Measurements from ENCODE around the gene KCNE4. TPM values are rescaled to one million over a fixed set of nuclear protein-coding genes. Genes with fewer than 3 reads are reported as not detected.

KCNE4 gene
- polyA plus RNA-seq, 3 donors from 2014 or later: not detected

- H3K9me3 Mint-ChIP-seq: peaks cover 0 to 5% (median 0%) of the 10 kb centered on the region in 6 donors
- no peaks in the 10 kb centered on the region for H3K4me1 Mint-ChIP-seq
- no peaks in the 10 kb centered on the region for H3K36me3 Mint-ChIP-seq
- no peak for DNase-seq
- peaks cover 0 to 8% (median 0%) of the 10 kb centered on the region in 3 donors for H3K27me3 Mint-ChIP-seq (ENCODE audit: low read depth in 3 of 3)
- no peak overlapping the region for H3K4me3 Mint-ChIP-seq
- H3K27ac Mint-ChIP-seq: no peak overlapping the region
Measured at GRCh38 chr2:223029287-223029686, 22.7 kb upstream of the KCNE4 start.

GRCh38 chr2:223032187-223033142 lies 19.5 kb upstream of the KCNE4 start:
- Mint-ChIP-seq H3K9me3 (peaks cover 0 to 3% (median 0%) of the 10 kb centered on the region in 6 donors), H3K27me3 (ENCODE audit: low read depth in 3 of 3) (peaks cover 0 to 5% (median 2%) of the 10 kb centered on the region in 3 donors), H3K27ac (no peak overlapping the region), H3K36me3 (no peaks in the 10 kb centered on the region), H3K4me3 (no peak overlapping the region), H3K4me1 (no peaks in the 10 kb centered on the region)
- no peak for DNase-seq

- Mint-ChIP-seq H3K9me3 (peaks cover 0 to 3% (median 0%) of the 10 kb centered on the region in 6 donors), H3K27me3 (ENCODE audit: low read depth in 3 of 3) (peaks cover 0 to 3% (median 2%) of the 10 kb centered on the region in 3 donors), H3K4me1 (no peaks in the 10 kb centered on the region), H3K36me3 (no peaks in the 10 kb centered on the region), H3K4me3 (no peak overlapping the region), H3K27ac (no peak overlapping the region)
- DNase-seq: no peak
Measured at GRCh38 chr2:223034221-223034975, 17.6 kb upstream of the KCNE4 start.

DNA sequence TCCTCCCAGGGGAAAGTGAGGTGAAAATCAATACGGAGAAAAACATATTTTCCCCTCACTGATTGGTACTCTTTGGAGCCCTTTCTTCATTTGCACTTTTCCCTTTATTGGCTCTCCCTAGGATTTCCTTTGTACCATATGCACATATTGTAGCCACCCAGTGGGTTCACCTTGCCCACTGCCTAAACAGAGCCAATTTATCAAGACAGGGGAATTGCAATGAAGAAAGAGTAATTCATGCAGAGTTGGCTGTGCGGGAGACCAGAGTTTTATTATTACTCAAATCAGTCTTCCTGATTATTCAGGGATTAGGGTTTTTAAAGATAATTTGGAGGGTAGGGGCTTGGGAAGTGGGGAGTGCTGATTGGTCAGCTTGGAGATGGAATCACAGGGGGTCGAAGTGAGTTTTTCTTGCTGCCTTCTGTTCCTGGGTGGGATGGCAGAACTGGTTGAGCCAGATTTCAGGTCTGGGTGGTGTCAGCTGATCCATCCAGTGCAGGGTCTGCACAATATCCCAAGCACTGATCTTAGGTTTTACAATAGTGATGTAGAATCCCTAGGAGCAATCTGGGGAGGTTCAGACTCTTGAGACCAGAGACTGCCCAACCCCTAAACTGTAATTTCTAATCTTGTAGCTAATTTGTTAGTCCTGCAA lies 15.1 kb upstream of the KCNE4 start:
- peaks cover 0 to 4% (median 3%) of the 10 kb centered on the region in 3 donors for H3K27me3 Mint-ChIP-seq (ENCODE audit: low read depth in 3 of 3)
- no peak overlapping the region for H3K27ac Mint-ChIP-seq
- H3K36me3 Mint-ChIP-seq: no peaks in the 10 kb centered on the region
- H3K4me1 Mint-ChIP-seq: no peaks in the 10 kb centered on the region
- no peak overlapping the region for H3K4me3 Mint-ChIP-seq
- peaks cover 0 to 3% (median 0%) of the 10 kb centered on the region in 6 donors for H3K9me3 Mint-ChIP-seq
- DNase-seq: no peak

DNA sequence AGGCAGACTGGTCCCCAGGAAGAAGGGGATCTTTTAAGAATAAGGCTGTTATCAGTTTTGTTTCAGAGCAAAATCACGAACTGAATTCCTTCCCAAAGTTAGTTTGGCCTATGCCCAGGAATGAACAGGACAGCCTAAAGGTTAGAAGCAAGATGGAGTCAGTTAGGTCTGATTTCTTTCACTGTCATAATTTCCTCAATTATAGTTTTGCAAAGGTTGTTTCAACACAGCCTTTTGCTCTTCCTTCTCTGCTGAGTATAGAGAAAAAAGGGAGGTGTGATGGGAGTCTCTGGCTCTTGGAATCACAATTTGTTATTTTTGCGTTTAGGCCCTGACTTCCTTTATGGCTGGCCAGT lies 14.6 kb upstream of the KCNE4 start:
- H3K9me3 Mint-ChIP-seq: peaks cover 0 to 3% (median 0%) of the 10 kb centered on the region in 6 donors

GRCh38 chr2:223039618-223040017 lies 12.4 kb upstream of the KCNE4 start:
- H3K9me3 Mint-ChIP-seq: peaks cover 0 to 3% (median 0%) of the 10 kb centered on the region in 6 donors
- H3K36me3 Mint-ChIP-seq: no peaks in the 10 kb centered on the region
- no peak for DNase-seq
- no peak overlapping the region for H3K27ac Mint-ChIP-seq
- H3K4me3 Mint-ChIP-seq: no peak overlapping the region
- H3K4me1 Mint-ChIP-seq: peaks cover 0 to 8% of the 10 kb centered on the region in 2 donors
- H3K27me3 Mint-ChIP-seq (ENCODE audit: low read depth in 3 of 3): peaks cover 0 to 9% (median 2%) of the 10 kb centered on the region in 3 donors

More for the DNA sequence above, 14.6 kb upstream of the KCNE4 start:
- H3K27me3 Mint-ChIP-seq (ENCODE audit: low read depth in 3 of 3): peaks cover 2 to 7% (median 3%) of the 10 kb centered on the region in 3 donors
- no peak for DNase-seq
- H3K4me3 Mint-ChIP-seq: no peak overlapping the region
- H3K27ac Mint-ChIP-seq: no peak overlapping the region
- no peaks in the 10 kb centered on the region for H3K4me1 Mint-ChIP-seq
- H3K36me3 Mint-ChIP-seq: no peaks in the 10 kb centered on the region

DNA sequence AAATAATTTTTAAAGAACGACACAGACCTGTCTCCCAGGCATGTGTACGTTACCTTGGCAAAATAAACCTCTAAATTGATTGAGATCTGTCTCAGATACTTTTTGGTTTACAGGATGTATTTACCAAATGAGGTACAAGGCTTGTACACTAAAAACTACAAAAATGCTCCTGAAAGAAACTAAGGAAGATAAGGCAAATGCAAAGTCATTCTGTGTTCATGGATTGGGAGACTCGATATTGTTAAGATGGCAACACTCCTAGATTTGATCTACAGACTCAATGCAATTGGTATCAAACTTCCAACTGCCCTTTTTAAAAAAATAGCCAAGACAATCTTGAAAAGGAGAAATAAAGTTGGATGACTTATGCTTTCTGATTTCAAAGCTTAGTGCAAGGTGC lies 11.5 kb upstream of the KCNE4 start:
- Mint-ChIP-seq H3K27me3 (ENCODE audit: low read depth in 3 of 3) (peaks cover 0 to 9% (median 2%) of the 10 kb centered on the region in 3 donors), H3K36me3 (no peaks in the 10 kb centered on the region), H3K4me1 (peaks cover 0 to 8% of the 10 kb centered on the region in 2 donors), H3K9me3 (peaks cover 0 to 1% (median 0%) of the 10 kb centered on the region in 6 donors), H3K4me3 (no peak overlapping the region), H3K27ac (no peak overlapping the region)
- no peak for DNase-seq

- no peak overlapping the region for H3K4me3 Mint-ChIP-seq
- peaks cover 0 to 10% (median 2%) of the 10 kb centered on the region in 3 donors for H3K27me3 Mint-ChIP-seq (ENCODE audit: low read depth in 3 of 3)
- no peak overlapping the region for H3K27ac Mint-ChIP-seq
- peaks cover 0 to 8% of the 10 kb centered on the region in 2 donors for H3K4me1 Mint-ChIP-seq
- peaks cover 0 to 1% (median 0%) of the 10 kb centered on the region in 6 donors for H3K9me3 Mint-ChIP-seq
- DNase-seq: no peak
- H3K36me3 Mint-ChIP-seq: no peaks in the 10 kb centered on the region
Measured at GRCh38 chr2:223041527-223042109, 10.4 kb upstream of the KCNE4 start.

- no peak for DNase-seq
- peaks cover 0 to 1% (median 0%) of the 10 kb centered on the region in 6 donors for H3K9me3 Mint-ChIP-seq
- H3K27me3 Mint-ChIP-seq (ENCODE audit: low read depth in 3 of 3): peaks cover 0 to 10% (median 2%) of the 10 kb centered on the region in 3 donors
- no peak overlapping the region for H3K27ac Mint-ChIP-seq
- H3K36me3 Mint-ChIP-seq: no peaks in the 10 kb centered on the region
- H3K4me1 Mint-ChIP-seq: peaks cover 0 to 8% of the 10 kb centered on the region in 2 donors
- no peak overlapping the region for H3K4me3 Mint-ChIP-seq
Measured at GRCh38 chr2:223042284-223042683, 9.7 kb upstream of the KCNE4 start.

DNA sequence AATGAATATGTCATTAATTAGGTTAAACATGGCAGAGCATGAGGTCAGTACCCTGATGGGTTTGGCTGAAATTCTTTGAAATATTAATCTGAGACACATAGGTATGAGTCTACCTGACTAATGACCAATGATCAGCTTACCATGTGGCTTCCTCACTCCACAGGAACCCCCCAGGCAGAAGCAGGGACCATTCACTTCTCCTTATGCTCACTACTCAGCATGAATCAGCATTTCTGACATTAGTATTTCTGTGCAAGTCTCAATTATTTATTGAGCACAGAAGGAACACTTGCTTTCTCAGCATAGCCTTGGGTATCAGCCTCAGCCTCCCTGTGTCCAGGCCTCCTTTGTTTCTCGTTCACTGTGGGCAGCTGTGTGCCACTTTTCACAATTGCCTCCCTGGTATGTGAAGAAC lies 9.3 kb upstream of the KCNE4 start:
- Mint-ChIP-seq H3K4me1 (peaks cover 0 to 8% of the 10 kb centered on the region in 2 donors), H3K27ac (no peak overlapping the region), H3K9me3 (peaks cover 0 to 2% (median 0%) of the 10 kb centered on the region in 6 donors), H3K27me3 (ENCODE audit: low read depth in 3 of 3) (peaks cover 0 to 10% (median 2%) of the 10 kb centered on the region in 3 donors), H3K4me3 (no peak overlapping the region), H3K36me3 (no peaks in the 10 kb centered on the region)
- no peak for DNase-seq

GRCh38 chr2:223043164-223043941 lies 8.6 kb upstream of the KCNE4 start:
- peaks cover 0 to 12% (median 4%) of the 10 kb centered on the region in 3 donors for H3K27me3 Mint-ChIP-seq (ENCODE audit: low read depth in 3 of 3)
- H3K9me3 Mint-ChIP-seq: peaks cover 0 to 5% (median 0%) of the 10 kb centered on the region in 6 donors
- H3K27ac Mint-ChIP-seq: no peak overlapping the region
- no peak overlapping the region for H3K4me3 Mint-ChIP-seq
- peaks cover 0 to 8% of the 10 kb centered on the region in 2 donors for H3K4me1 Mint-ChIP-seq
- DNase-seq: no peak
- no peaks in the 10 kb centered on the region for H3K36me3 Mint-ChIP-seq

DNA sequence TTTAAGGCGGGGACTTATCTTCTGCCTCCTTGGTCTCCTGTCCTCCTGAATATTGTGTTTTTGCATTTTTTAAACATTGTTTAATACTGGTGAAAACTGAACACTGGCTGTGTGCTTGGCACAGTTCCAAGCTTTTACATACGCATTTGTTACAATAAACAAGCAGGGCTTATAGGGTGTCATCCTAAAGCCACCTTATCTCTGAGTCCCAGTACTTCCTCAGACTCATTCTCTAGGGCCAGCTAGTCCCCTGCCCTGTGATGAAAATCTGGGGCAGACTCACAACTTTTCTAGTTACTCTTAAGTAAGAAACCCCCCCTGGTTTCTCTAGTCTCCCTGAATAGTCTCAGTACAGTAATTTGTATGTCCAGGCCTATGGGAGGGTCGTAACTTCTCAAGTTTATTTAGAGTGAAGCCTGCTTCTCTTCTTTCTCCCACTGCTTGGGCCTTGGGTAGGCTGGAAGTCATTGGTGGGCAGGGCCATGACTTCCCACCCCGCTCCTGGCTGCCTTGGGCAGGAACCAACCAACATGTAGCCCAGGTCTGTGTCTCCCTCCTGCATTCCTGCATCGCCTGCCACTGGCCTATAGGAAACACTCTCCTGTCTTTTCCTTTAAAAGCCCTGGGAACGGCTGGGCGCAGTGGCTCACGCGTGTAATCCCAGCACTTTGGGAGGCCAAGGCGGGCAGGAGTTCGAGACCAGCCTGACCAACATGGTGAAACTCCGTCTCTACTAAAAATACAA lies 7.7 kb upstream of the KCNE4 start:
- DNase-seq: no peak
- peaks cover 0 to 12% (median 4%) of the 10 kb centered on the region in 3 donors for H3K27me3 Mint-ChIP-seq (ENCODE audit: low read depth in 3 of 3)
- no peak overlapping the region for H3K4me3 Mint-ChIP-seq
- no peaks in the 10 kb centered on the region for H3K36me3 Mint-ChIP-seq
- peaks cover 0 to 5% (median 0%) of the 10 kb centered on the region in 6 donors for H3K9me3 Mint-ChIP-seq
- peaks cover 0 to 8% of the 10 kb centered on the region in 2 donors for H3K4me1 Mint-ChIP-seq
- no peak overlapping the region for H3K27ac Mint-ChIP-seq
